NCI-H1048 (cell line): ENCODE results near the gene FADS2.

ENCODE experiments used
- DNase-seq: peaks from one replicate; lab custom pipeline; 2025; lab: John Stamatoyannopoulos, UW

Gene FADS2

DNA sequence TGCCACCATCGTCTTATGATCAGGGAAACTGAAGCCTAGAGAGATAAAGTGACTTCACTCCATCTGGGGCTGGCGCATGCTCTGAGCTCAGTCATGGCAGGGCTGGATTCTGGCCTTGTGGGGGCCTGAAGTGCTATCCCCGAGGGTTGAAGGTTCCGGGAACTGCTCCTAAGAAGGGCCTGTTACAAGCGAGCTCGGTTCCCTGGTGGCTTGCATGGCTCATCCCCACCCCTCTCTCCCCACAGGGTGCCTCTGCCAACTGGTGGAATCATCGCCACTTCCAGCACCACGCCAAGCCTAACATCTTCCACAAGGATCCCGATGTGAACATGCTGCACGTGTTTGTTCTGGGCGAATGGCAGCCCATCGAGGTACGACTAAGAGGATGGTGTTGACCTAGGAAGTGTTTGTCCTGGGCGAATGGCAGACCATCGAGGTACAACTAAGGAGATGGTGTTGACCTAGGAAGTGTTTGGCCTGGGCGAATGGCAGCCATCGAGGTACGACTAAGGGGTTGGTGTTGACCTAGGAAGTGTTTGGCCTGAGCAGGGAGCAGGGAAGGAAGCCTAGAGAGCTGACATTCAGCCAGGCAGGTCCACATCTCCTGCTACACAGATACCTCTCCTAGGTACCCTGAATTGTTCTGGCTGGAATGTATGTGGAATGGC is 19.9 kb downstream of the FADS2 start:
- no peak for DNase-seq

GRCh38 chr11:61848631-61849030 is 20.5 kb downstream of the FADS2 start:
- no peak for DNase-seq

GRCh38 chr11:61850687-61851086 is 22.6 kb downstream of the FADS2 start:
- DNase-seq = no peak

DNA sequence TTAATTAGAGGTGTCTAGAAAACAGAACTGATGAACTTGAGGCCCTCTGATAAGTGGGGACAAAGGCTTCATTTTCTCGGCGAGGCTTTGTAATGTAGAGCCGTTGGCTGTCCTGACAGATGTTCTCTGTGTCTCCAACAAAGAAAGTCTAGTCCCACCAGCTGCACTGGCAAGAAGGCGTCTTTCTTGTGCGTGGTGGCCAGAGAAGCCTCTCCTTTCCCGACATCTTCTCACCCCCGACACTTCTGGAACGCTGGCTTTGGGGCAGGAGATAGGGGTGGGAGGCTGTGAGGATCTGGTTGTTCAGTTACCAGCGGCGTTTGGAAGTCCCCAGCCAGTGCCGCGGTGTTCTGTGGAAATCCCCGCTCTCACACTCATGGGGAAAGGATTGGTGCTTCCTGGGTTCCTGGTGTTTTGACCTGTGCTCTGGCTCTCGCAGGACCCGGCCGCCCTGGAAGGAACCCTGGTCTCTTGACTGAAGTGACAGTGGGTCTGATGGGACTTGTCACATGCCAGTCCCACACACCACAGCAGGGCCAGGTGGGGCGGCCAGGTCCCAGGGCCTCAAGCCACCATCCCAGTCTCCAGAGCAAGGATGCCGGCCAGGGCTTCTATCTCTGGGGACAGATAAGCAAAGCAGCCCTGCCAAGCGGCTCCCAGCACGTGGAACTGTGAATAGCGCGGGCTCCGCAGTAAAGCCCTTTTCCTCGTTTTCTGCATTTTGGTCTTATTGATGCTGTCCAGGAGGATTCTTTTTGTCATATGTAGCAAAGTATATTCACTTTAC is 23.2 kb downstream of the FADS2 start:
- DNase-seq = no peak

GRCh38 chr11:61851900-61852295 is 23.8 kb downstream of the FADS2 start:
- no peak for DNase-seq

DNA sequence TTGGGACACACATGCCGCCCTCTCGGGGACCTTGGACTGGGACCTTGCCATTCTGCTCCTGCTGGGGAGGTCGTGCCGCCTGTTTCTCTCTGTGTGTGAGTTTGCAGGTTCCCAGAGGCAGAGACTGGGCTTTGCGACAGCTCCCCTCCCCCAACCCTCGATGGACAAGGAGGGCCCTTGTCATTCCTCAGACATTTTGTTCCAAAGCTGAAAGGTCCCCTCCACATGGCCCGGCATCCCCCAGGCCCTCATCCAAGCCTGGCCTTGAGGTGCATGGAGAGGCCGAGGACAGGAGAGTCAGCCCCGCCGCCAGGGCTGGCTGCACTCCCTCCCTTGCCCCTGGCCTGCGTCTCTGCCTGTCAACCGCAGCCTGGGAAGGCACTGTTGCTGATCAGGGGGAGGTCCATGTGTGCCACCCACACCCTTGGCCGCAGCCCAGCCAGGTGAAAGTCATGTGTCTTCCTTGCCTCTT is 25.6 kb downstream of the FADS2 start:
- no peak for DNase-seq

DNA sequence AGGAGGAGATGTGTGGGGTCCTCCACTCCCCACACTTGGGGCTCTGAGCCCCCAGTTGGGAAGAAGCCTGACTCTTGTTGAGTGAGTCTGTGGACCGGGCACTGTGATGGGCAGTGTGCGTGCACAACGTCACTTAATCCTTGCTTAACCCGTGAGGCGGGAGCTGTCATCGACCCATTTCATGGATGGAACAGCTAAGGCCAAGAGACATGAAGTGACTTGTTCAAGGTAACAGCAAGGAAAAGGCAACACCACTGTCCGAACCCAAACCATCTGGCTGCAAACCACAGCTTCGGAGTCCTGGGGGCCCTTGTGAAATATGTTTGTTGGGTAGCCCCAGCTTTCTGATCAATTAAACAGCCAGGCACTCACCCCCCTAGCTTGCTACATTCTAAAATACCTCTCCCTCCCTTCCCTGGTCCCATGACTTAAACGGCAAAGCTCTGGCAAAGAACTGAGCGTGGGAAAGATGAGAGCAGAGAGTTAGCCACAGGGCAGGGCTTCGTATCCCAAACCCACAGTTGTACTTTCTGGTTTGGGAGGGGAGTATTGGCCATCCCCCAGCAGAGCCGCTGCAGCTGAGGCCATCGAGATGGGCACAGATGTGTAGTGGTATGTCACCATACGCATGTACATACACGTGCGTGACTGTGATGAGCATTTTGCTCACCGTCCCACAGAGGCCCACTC is 26.3 kb downstream of the FADS2 start:
- DNase-seq = no peak

GRCh38 chr11:61854966-61855714 is 27.0 kb downstream of the FADS2 start:
- no peak for DNase-seq

GRCh38 chr11:61855939-61856680 is 28.0 kb downstream of the FADS2 start:
- no peak for DNase-seq

DNA sequence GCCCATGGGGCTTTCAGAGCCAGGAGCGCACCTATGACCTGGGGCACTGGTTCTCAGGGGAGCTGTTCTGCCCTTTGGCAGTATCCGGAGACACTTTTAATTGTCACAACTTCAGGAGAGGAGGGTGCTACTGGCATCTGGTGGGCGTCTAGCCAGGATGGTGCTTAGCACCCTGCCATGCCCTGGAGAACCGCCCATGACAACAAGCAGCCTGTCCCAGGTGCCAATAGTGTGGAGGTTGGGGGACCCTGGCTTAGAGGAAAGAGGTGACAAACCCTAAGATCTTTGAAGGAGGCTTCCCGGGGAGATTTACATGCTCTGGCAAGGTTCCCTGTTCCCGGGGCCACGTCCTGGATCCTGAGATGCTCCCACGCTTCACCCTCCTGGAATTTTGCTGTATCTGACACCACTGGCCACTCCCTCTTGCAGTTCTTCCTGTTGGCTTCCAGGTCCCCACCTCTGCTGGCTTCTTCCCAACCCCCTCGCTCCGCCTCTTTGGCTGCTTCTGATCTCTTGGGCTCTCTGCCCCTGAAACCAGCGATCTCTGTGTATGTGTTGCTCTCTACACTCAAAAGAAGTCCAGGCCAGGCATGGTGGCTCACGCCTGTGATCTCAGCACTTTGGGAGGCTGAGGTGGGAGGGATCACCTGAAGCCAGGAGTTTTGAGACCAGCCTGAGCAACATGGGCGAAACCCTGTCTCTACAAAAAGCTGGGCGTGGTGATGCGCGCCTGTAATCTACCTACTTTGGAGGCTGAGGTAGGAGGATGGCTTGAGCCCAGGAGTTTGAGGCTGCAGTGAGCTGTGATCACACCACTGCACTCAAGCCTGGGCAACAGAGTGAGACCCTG is 32.2 kb downstream of the FADS2 start:
- DNase-seq = no peak

GRCh38 chr11:61861634-61862033 is 33.5 kb downstream of the FADS2 start:
- DNase-seq = no peak

DNA sequence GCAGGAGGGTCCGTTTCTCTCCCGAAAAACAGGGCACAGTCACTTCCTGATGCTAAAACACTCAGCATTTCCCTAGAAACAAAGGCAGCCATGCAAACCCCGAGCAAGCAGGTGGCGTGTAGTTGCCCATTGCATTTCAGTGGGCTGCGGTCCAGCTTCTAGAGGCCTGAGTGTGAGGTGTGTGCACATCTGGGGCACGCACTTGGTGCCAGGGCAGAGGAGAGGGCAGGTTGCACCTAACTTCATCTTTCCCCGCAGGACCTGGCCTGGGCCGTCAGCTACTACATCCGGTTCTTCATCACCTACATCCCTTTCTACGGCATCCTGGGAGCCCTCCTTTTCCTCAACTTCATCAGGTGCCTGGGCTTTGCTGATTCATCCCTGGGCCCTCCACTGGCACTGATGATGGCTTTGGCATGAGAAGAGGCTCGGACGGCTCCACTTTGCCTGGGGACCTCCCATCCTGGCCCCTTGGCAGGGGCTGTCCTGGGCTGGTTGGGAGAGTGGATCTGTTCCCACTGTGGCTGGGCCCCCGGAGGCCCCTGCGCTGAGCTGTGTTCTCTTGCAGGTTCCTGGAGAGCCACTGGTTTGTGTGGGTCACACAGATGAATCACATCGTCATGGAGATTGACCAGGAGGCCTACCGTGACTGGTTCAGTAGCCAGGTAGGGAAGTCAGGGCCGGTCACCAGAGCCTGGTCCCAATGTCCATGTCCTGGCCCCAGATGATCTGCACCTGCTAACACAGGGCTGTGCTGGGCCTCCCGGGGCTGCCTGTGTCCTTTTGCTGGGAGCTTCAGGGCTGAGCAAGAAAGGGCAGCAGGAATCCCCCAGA is 34.8 kb downstream of the FADS2 start:
- no peak for DNase-seq

DNA sequence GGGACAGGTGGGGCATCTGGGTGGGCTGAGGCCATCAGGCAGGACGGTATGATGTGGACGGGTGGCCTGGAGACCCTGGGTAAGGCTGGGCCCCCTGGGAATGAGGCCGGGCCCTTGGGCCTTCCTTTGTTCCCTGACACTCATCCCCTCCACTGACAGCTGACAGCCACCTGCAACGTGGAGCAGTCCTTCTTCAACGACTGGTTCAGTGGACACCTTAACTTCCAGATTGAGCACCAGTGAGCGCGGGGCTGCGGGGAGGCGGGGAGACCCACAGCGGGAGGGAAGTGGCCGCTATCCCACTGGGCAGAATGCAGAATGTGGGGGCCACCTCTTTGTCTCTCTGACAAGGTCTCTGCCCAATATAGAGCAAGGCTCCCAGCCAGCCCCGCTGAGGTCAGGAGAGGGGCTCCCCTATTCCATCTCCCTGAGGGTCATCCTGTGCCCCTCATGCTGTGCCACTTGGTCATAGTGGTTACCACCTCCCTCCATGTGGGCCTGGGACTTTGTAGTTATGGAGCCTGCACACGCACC is 35.5 kb downstream of the FADS2 start:
- DNase-seq = no peak

- no peak for DNase-seq
Observed at GRCh38 chr11:61864814-61865775, 37.0 kb downstream of the FADS2 start.

- DNase-seq = no peak
Observed at GRCh38 chr11:61866231-61866957, 38.3 kb downstream of the FADS2 start.

GRCh38 chr11:61866958-61867343 is 38.9 kb downstream of the FADS2 start:
- no peak for DNase-seq
